GM12873 (cell line): Measurements from ENCODE around the gene DRD4.

Source experiments
- CTCF ChIP-seq: IDR thresholded peaks from 2 replicates; pipeline ENCODE4 v1.5.1; 2012; ENCODE audit warnings: low read depth, mild to moderate bottlenecking, moderate library complexity, low read length, control low read depth; ENCODE audit not compliant: insufficient read depth; ENCODE audit errors: missing control alignments

DRD4 gene

GRCh38 chr11:660681-661444, 23.8 kb downstream of the DRD4 start:
- TF ChIP-seq CTCF = no peak

GRCh38 chr11:662689-663274, 25.7 kb downstream of the DRD4 start:
- TF ChIP-seq CTCF = peak; percentile 94

- TF ChIP-seq CTCF = no peak
Measured at GRCh38 chr11:665062-665703, 28.1 kb downstream of the DRD4 start.

- TF ChIP-seq CTCF = no peak
Measured at GRCh38 chr11:665704-666281, 28.7 kb downstream of the DRD4 start.

GRCh38 chr11:673866-674265, 36.8 kb downstream of the DRD4 start:
- TF ChIP-seq CTCF = no peak

GRCh38 chr11:674406-674805, 37.3 kb downstream of the DRD4 start:
- TF ChIP-seq CTCF = no peak

- no peak for TF ChIP-seq CTCF
Measured at GRCh38 chr11:678297-678696, 41.2 kb downstream of the DRD4 start.
